ENCODE data around the gene TOR1B.

- TF ChIP-seq CTCF (IDR thresholded peaks at IDR 0.05): no peak
- no peak for TF ChIP-seq POLR2A (IDR thresholded peaks at IDR 0.05)
Measured at GRCh38 chr9:129777769-129778130, 25.2 kb upstream of the TOR1B start.

Measured in tibial nerve (tissue), 3 donors.